CD4-positive, alpha-beta T cell treated with Interleukin-10 for 1 hour (primary cell): ENCODE measurements around the gene CCDC152.
"Not testable (repeated sequence)": the region's sequence is repeated elsewhere in the genome, so short reads cannot be mapped to it uniquely, and the experiment has no call there.

Experiments used
- DNase-seq: peaks from one replicate; pipeline ENCODE4 v3.0.0-alpha.2; 2020

Gene CCDC152

GRCh38 chr5:42816546-42816945 lies 59.9 kb downstream of the CCDC152 start:
- DNase-seq: not testable (repeated sequence)

GRCh38 chr5:42819745-42820144 lies 63.1 kb downstream of the CCDC152 start:
- DNase-seq: no peak

- no peak for DNase-seq
Measured at GRCh38 chr5:42822548-42822947, 65.9 kb downstream of the CCDC152 start.

GRCh38 chr5:42824347-42824976 lies 67.8 kb downstream of the CCDC152 start:
- DNase-seq: no peak

- no peak for DNase-seq
Measured at GRCh38 chr5:42825422-42826148, 69.0 kb downstream of the CCDC152 start.

- no peak for DNase-seq
Measured at GRCh38 chr5:42826757-42827515, 70.3 kb downstream of the CCDC152 start.

GRCh38 chr5:42828671-42829070 lies 72.1 kb downstream of the CCDC152 start:
- no peak for DNase-seq

- DNase-seq: no peak
Measured at GRCh38 chr5:42830924-42831323, 74.3 kb downstream of the CCDC152 start.

- DNase-seq: no peak
Measured at GRCh38 chr5:42832060-42832459, 75.4 kb downstream of the CCDC152 start.

GRCh38 chr5:42836070-42836769 lies 79.6 kb downstream of the CCDC152 start:
- DNase-seq: no peak

GRCh38 chr5:42837601-42838000 lies 81.0 kb downstream of the CCDC152 start:
- no peak for DNase-seq

- no peak for DNase-seq
Measured at GRCh38 chr5:42839196-42839595, 82.6 kb downstream of the CCDC152 start.

GRCh38 chr5:42840269-42840668 lies 83.7 kb downstream of the CCDC152 start:
- no peak for DNase-seq

GRCh38 chr5:42840842-42841567 lies 84.4 kb downstream of the CCDC152 start:
- no peak for DNase-seq

GRCh38 chr5:42842921-42843641 lies 86.5 kb downstream of the CCDC152 start:
- DNase-seq: no peak

- no peak for DNase-seq
Measured at GRCh38 chr5:42843675-42844292, 87.2 kb downstream of the CCDC152 start.

GRCh38 chr5:42844408-42844807 lies 87.8 kb downstream of the CCDC152 start:
- DNase-seq: not testable (repeated sequence)

GRCh38 chr5:42848545-42848944 lies 91.9 kb downstream of the CCDC152 start:
- DNase-seq: no peak

GRCh38 chr5:42851481-42851880 lies 94.9 kb downstream of the CCDC152 start:
- DNase-seq: no peak
